Endothelial cell of umbilical vein (primary cell): ENCODE data around the gene SHOX. TPM values are rescaled to one million over a fixed set of nuclear protein-coding genes. Genes with fewer than 3 reads are reported as not detected.

Experiments
- BruUV-seq: library from RNA; stranded (reverse); fragments of 400-500 nt; replicated peaks from 2 replicates; lab custom pipeline; 2021; lab: Mats Ljungman, UMichigan
- CTCF ChIA-PET: fragments of 300-600, 350-600 bp; sonication (Branson Sonifier 250); formaldehyde crosslinking; loops from one replicate; lab custom pipeline; 2021; ENCODE audit warnings: antibody characterized with exemption, inconsistent platforms; lab: Charles Lee
- POLR2A ChIA-PET: fragments of 300-600, 350-600 bp; sonication (Branson Sonifier 250); formaldehyde crosslinking; loops from one replicate; lab custom pipeline; 2021; ENCODE audit warnings: antibody characterized with exemption, inconsistent platforms; lab: Charles Lee
- DNase-seq: peaks from one replicate; pipeline ENCODE4 v3.0.0-alpha.2; 2011; ENCODE audit warnings: low read depth, low spot score
- FAIRE-seq: peaks from 2 replicates; lab custom pipeline; 2011; peaks lifted over from hg19 to GRCh38; lab: Jason Lieb, UNC
- H2AFZ ChIP-seq: 2 replicates; pipeline ENCODE4 v1.6.0; 2012; ENCODE audit warnings: low read depth, low read length, control low read depth, inconsistent platforms
- H3K27ac ChIP-seq: 2 replicates; pipeline ENCODE4 v1.5.1; 2011; ENCODE audit warnings: low read depth, mild to moderate bottlenecking, control low read depth, low read length, moderate library complexity; ENCODE audit not compliant: insufficient read depth
- H3K27me3 ChIP-seq, 2 experiments: 2 replicates each; pipeline versions ENCODE4 v1.6.0 to v1.6.1; 2011; ENCODE audit warnings: low read length in 2 of 2, mixed read lengths in 1 of 2; ENCODE audit not compliant: control insufficient read depth in 2 of 2, insufficient read depth in 2 of 2
- H3K36me3 ChIP-seq, 2 experiments: 2 replicates in 1 of 2; 3 replicates in 1 of 2; pipeline ENCODE4 v1.5.1; 2011; ENCODE audit warnings: low read length in 2 of 2, mild to moderate bottlenecking in 1 of 2, moderate library complexity in 1 of 2; ENCODE audit not compliant: control insufficient read depth in 2 of 2, insufficient read depth in 2 of 2; ENCODE audit errors: extremely low read depth in 1 of 2
- H3K4me1 ChIP-seq: 3 replicates; pipeline ENCODE4 v1.5.1; 2011; ENCODE audit warnings: mild to moderate bottlenecking, low read length; ENCODE audit not compliant: control insufficient read depth, insufficient read depth; ENCODE audit errors: extremely low read depth
- H3K4me2 ChIP-seq: 2 replicates; pipeline ENCODE4 v1.6.1; 2011; ENCODE audit warnings: low read length, control low read depth, mixed read lengths; ENCODE audit not compliant: insufficient read depth
- H3K4me3 ChIP-seq, 3 experiments: fragments of 200-600 bp in 1 of 3; sonication (generic), shearing (Covaris generic) in 1 of 3; replicated peaks in 1 of 3; 2 replicates each; pipeline ENCODE4 v1.5.1; 2011 to 2016; ENCODE audit warnings: control low read depth in 3 of 3, low read length in 3 of 3, mild to moderate bottlenecking in 2 of 3, inconsistent platforms in 1 of 3, low read depth in 1 of 3, moderate library complexity in 1 of 3; ENCODE audit not compliant: insufficient read depth in 1 of 3
- H3K79me2 ChIP-seq: 2 replicates; pipeline ENCODE4 v1.6.0; 2012; ENCODE audit warnings: low read length, inconsistent platforms; ENCODE audit not compliant: control insufficient read depth, insufficient read depth
- H3K9ac ChIP-seq: replicated peaks from 2 replicates; pipeline ENCODE3; 2011; ENCODE audit warnings: low read length, control low read depth; ENCODE audit not compliant: insufficient read depth; ENCODE audit errors: extremely low read depth
- H3K9me1 ChIP-seq: replicated peaks from 3 replicates; pipeline ENCODE4 v1.6.0; 2011; ENCODE audit warnings: mild to moderate bottlenecking, low read length; ENCODE audit not compliant: control insufficient read depth, insufficient read depth; ENCODE audit errors: extremely low read depth
- H3K9me3 ChIP-seq: replicated peaks from 2 replicates; pipeline ENCODE4 v1.5.1; 2012; ENCODE audit warnings: low read length, inconsistent platforms; ENCODE audit not compliant: control insufficient read depth, insufficient read depth
- H4K20me1 ChIP-seq: replicated peaks from 2 replicates; pipeline ENCODE3; 2011; ENCODE audit warnings: mild to moderate bottlenecking, low read length; ENCODE audit not compliant: control insufficient read depth, insufficient read depth; ENCODE audit errors: extremely low read depth
- CTCF ChIP-seq, 2 donors: IDR thresholded peaks; 1 replicate in 1 of 2; 2 replicates in 1 of 2; pipeline ENCODE4 v1.5.1; 2011; ENCODE audit warnings: low read length in 2 of 2, mild to moderate bottlenecking in 2 of 2, moderate library complexity in 2 of 2, control low read depth in 1 of 2, inconsistent platforms in 1 of 2, low read depth in 1 of 2; ENCODE audit not compliant: insufficient read depth in 1 of 2; ENCODE audit errors: extremely low read depth in 1 of 2
- EZH2 ChIP-seq: IDR thresholded peaks from 2 replicates; pipeline ENCODE4 v1.6.1; 2012; ENCODE audit warnings: borderline replicate concordance, low read depth, mild to moderate bottlenecking, moderate library complexity, low read length, inconsistent platforms; ENCODE audit not compliant: severe bottlenecking
- GATA2 ChIP-seq: IDR thresholded peaks from 2 replicates; pipeline ENCODE4 v1.7.0; 2011; ENCODE audit warnings: low read depth, mild to moderate bottlenecking, moderate library complexity, mixed read lengths, low read length; ENCODE audit not compliant: insufficient read length, insufficient read depth
- JUN ChIP-seq: IDR thresholded peaks from 2 replicates; pipeline ENCODE4 v1.6.1; 2011; ENCODE audit warnings: borderline replicate concordance, low read depth; ENCODE audit not compliant: insufficient read length, insufficient read depth
- dilution Hi-C: fragments of 300-500 bp; cut with MboI; formaldehyde crosslinking; loops from one replicate; pipeline ENCODE4 v1.15.0; 2019; ENCODE audit warnings: low sequenced_read_pairs; ENCODE audit not compliant: extremely low pct_ligation_motif_present
- intact Hi-C: fragments of 100-400 bp; cut with micrococcal nuclease; formaldehyde crosslinking; loops from one replicate; pipeline ENCODE4 v1.10.0; 2022
- polyA plus RNA-seq, 4 experiments: library from polyadenylated mRNA; depleted of rRNA in 3 of 4; stranded (reverse) in 3 of 4; unstranded in 1 of 4; fragments of >200 nt; gene quantifications; 2 replicates each; pipeline versions ENCODE4 v1.2.1 to v1.2.3, GENCODE V29; 2011 to 2012; ENCODE audit warnings: missing spikeins in 1 of 4
- total RNA-seq: library from RNA; stranded (reverse); gene quantifications from 2 replicates; pipeline ENCODE4 v1.2.3, GENCODE V29; 2021

The SHOX gene
- total and polyA plus RNA-seq, 2 donors (not counting 3 experiments of a cell fraction or from before 2014, with no cell fraction given), result not detected

GRCh38 chrX:643241-643595, 12.6 kb downstream of the SHOX start:
- Histone ChIP-seq H3K4me1 (no peaks in the 10 kb centered on the region), H2AFZ (no peak overlapping the region), H3K79me2 (no peaks in the 10 kb centered on the region), H3K9me3 (no peaks in the 10 kb centered on the region), H3K4me2 (no peak overlapping the region), H3K9ac (no peak overlapping the region), H4K20me1 (no peaks in the 10 kb centered on the region), H3K4me3 (no peak overlapping the region), H3K36me3 (no peaks in the 10 kb centered on the region), H3K27me3 (peaks cover 6 to 9% of the 10 kb centered on the region in 2 experiments), H3K9me1 (no peaks in the 10 kb centered on the region), H3K27ac (no peak overlapping the region)
- no peak for DNase-seq
- POLR2A ChIA-PET, result no interaction called here
- BruUV-seq, result no TSS peak
- CTCF ChIA-PET, result no interaction called here
- TF ChIP-seq EZH2, result no peak
- TF ChIP-seq JUN, result no peak
- no peak for TF ChIP-seq CTCF (IDR thresholded peaks at IDR 0.05; ENCODE audit: extremely low read depth in 1 of 2, insufficient read depth in 1 of 2, low read depth in 1 of 2, low read length in 2 of 2)
- TF ChIP-seq GATA2, result no peak
- intact Hi-C loops (no loop called here), dilution Hi-C loops (no loop called here)
- no peak for FAIRE-seq

GRCh38 chrX:643911-644303, 13.3 kb downstream of the SHOX start:
- POLR2A ChIA-PET, result no interaction called here
- BruUV-seq, result no TSS peak
- no peaks in the 10 kb centered on the region for H3K9me3 ChIP-seq
- dilution Hi-C loops (no loop called here), intact Hi-C loops (no loop called here)
- H2AFZ ChIP-seq, result no peak overlapping the region
- no peak overlapping the region for H3K4me2 ChIP-seq
- no peak overlapping the region for H3K27ac ChIP-seq
- H3K4me3 ChIP-seq, result no peak overlapping the region
- no peaks in the 10 kb centered on the region for H3K79me2 ChIP-seq
- H4K20me1 ChIP-seq, result no peaks in the 10 kb centered on the region
- H3K27me3 ChIP-seq, result peaks cover 2 to 5% of the 10 kb centered on the region in 2 experiments
- H3K36me3 ChIP-seq, result no peaks in the 10 kb centered on the region
- CTCF ChIA-PET, result no interaction called here
- H3K4me1 ChIP-seq, result no peaks in the 10 kb centered on the region
- H3K9me1 ChIP-seq, result no peaks in the 10 kb centered on the region
- TF ChIP-seq CTCF (IDR thresholded peaks at IDR 0.05; ENCODE audit: extremely low read depth in 1 of 2, insufficient read depth in 1 of 2, low read depth in 1 of 2, low read length in 2 of 2) (no peak), GATA2 (no peak)
- FAIRE-seq, result no peak
- no peak for DNase-seq
- no peak overlapping the region for H3K9ac ChIP-seq
